ENCODE data around the gene GPER1. TPM values are rescaled to one million over a fixed set of nuclear protein-coding genes. Genes with fewer than 3 reads are reported as not detected.

Gene GPER1
- total RNA-seq, 2 donors from 2014 or later, result 4.6 to 6.9 TPM

DNA sequence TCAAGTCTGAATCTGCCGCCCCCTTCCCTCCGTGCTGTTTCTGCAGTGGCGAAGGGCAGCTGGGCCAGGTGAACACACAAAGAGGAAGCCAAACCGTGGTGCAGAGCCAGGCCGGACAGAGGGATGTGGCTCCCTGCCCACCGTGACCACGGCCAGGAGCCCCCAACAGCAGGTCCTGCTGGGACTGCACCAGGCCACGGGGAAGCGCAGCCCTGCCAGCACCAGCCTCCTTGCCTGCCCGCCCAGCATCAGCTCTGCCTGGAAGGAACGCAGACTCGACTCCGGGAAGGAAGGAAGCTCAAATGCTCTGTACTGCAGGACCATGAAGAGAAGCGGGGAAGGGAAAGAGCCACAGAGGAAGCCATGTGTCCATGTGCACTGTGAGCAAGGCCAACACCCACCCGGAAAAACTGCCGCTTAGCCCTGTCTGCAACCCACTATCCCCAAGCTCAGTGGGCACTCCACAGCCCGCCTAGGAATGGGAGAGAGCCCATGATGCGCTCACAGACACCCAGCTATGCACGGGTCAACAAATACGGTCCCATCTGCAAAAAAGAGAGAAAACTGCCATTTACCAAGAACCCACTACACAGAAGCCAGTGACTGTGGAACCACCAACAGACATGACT, 19.0 kb downstream of the GPER1 start:
- no peaks in the 10 kb centered on the region for H3K27me3 ChIP-seq
- no peaks in the 10 kb centered on the region for H3K9me3 ChIP-seq
- H3K4me3 ChIP-seq, result no peak overlapping the region
- TF ChIP-seq CTCF (IDR thresholded peaks at IDR 0.05), result no peak
- no peak for DNase-seq (ENCODE audit: low spot score)
- no peaks in the 10 kb centered on the region for H3K36me3 ChIP-seq
- H3K4me1 ChIP-seq, result peaks cover 0 to under 1% of the 10 kb centered on the region in 2 donors
- no peak overlapping the region for H3K27ac ChIP-seq

GRCh38 chr7:1108264-1108920, 20.5 kb downstream of the GPER1 start:
- no peak overlapping the region for H3K27ac ChIP-seq
- no peaks in the 10 kb centered on the region for H3K36me3 ChIP-seq
- no peak for TF ChIP-seq CTCF (IDR thresholded peaks at IDR 0.05)
- H3K4me3 ChIP-seq, result no peak overlapping the region
- no peak for DNase-seq (ENCODE audit: low spot score)
- H3K4me1 ChIP-seq, result peaks cover 0 to 5% of the 10 kb centered on the region in 2 donors
- H3K9me3 ChIP-seq, result no peaks in the 10 kb centered on the region
- H3K27me3 ChIP-seq, result no peaks in the 10 kb centered on the region

DNA sequence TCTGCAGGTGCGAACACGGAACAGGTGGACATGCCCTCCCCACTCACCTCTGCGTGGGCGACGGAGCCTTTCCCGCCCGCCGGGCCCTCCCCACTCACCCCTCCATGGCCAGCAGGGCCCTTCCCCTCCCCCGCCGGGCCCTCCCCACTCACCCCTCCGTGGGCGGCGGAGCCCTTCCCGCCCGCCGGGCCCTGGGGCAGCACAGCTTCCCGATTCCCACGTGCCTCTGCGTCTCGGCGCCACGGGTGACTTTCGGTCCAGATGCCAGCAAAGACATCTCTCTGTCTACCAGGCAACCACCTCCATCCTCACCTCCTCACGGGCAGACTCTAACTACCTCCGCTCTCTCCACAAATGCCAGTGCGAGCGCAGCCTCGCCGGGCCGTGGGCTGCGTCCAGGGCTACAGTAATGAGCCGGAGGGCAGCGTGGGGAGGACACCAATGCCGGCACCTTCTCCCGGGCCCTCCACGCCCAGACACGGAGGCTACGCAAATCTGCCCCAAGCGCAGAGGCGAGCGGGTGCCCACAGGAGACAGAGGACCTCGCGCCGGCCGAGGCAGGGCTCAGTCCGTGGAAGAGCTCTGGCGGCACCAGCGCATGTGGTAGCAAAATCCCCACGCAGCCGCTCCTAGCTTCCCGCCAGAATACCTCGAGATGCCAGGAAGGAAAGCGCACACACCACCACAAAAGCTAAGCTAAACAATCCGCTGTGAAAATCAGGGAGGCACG, 21.8 kb downstream of the GPER1 start:
- H3K4me1 ChIP-seq, result peaks cover 0 to 5% of the 10 kb centered on the region in 2 donors
- H3K9me3 ChIP-seq, result no peaks in the 10 kb centered on the region
- no peaks in the 10 kb centered on the region for H3K36me3 ChIP-seq
- no peak for DNase-seq (ENCODE audit: low spot score)
- H3K4me3 ChIP-seq, result no peak overlapping the region
- TF ChIP-seq CTCF (IDR thresholded peaks at IDR 0.05), result no peak
- no peak overlapping the region for H3K27ac ChIP-seq
- no peaks in the 10 kb centered on the region for H3K27me3 ChIP-seq

DNA sequence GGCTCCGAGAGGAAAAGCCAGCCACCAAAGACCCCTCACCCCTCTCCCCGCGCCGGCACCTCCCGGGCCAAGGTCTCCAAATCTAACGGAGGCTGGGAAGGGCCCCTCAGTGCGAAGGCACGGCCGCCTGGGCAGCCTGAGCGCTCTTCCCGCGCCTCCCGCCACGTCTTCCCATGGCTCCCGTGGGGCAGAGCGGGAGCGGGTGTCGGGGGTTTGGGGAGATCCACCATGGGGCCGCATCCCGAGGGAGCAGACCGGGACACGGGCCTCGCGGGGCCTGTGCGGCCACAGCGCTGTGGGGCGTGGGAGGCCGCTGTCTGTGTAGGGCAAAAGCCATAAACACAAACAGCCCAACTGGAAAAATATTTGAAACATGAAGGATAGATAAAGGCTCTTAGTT, 22.4 kb downstream of the GPER1 start:
- Histone ChIP-seq H3K27ac (no peak overlapping the region), H3K27me3 (no peaks in the 10 kb centered on the region), H3K4me3 (no peak overlapping the region), H3K9me3 (no peaks in the 10 kb centered on the region), H3K36me3 (no peaks in the 10 kb centered on the region), H3K4me1 (peaks cover 0 to 5% of the 10 kb centered on the region in 2 donors)
- no peak for TF ChIP-seq CTCF (IDR thresholded peaks at IDR 0.05)
- DNase-seq (ENCODE audit: low spot score), result no peak

DNA sequence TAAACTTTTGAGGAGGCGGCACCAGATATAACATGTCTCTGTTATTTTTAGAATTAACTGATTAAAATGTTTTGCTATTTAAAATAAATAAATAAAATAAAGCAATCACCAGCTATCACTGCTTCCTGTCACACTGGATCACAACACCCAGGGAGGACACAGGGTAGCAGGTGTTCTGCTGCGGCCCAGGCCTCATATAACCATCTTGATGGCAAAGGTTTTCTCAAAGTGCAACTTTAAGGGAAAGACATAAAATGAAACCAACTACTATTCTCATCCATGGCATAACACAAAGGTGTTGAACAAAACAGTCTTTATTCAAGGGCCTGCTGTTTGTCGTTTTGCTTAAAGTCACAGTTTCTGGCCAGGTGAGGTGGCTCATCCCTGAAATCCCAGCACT, 23.2 kb downstream of the GPER1 start:
- no peak for DNase-seq (ENCODE audit: low spot score)
- Histone ChIP-seq H3K36me3 (no peaks in the 10 kb centered on the region), H3K27ac (no peak overlapping the region), H3K4me1 (peaks cover 0 to 5% of the 10 kb centered on the region in 2 donors), H3K4me3 (no peak overlapping the region), H3K27me3 (no peaks in the 10 kb centered on the region), H3K9me3 (no peaks in the 10 kb centered on the region)
- no peak for TF ChIP-seq CTCF (IDR thresholded peaks at IDR 0.05)
